ENCODE measurements around the gene ADAMTS9.

ADAMTS9 gene

DNA sequence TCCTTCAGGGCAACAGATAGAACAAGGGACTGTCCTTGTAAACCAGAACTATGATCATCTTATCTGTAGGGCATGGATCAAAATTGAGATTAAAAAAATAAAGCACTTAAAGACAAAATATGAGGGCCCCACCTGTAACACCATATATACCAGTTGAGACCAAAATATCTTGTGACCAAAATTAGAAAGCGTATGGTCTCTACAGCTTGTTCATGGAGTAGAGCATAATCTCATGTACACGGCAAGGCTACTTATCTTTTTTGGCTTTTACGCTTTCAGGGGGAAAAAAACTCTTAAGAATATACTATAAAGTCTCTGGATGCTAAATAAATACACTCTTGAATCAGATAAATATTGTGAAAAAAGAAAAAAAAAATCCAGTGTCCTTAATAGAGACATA lies 49.3 kb downstream of the ADAMTS9 start:
- no peaks in the 10 kb centered on the region for H3K9me3 ChIP-seq (ENCODE audit: control insufficient read depth, low read length)
- H2AFZ ChIP-seq: no peak overlapping the region
- H3K36me3 ChIP-seq (ENCODE audit: control insufficient read depth, insufficient read depth, low read length): no peaks in the 10 kb centered on the region
- H3K79me2 ChIP-seq: no peaks in the 10 kb centered on the region
- no peaks in the 10 kb centered on the region for H3K4me1 ChIP-seq
- H3K27me3 ChIP-seq (ENCODE audit: control insufficient read depth, insufficient read depth, low read length): no peaks in the 10 kb centered on the region
- no peak overlapping the region for H3K9ac ChIP-seq
- TF ChIP-seq, protein P1, sequence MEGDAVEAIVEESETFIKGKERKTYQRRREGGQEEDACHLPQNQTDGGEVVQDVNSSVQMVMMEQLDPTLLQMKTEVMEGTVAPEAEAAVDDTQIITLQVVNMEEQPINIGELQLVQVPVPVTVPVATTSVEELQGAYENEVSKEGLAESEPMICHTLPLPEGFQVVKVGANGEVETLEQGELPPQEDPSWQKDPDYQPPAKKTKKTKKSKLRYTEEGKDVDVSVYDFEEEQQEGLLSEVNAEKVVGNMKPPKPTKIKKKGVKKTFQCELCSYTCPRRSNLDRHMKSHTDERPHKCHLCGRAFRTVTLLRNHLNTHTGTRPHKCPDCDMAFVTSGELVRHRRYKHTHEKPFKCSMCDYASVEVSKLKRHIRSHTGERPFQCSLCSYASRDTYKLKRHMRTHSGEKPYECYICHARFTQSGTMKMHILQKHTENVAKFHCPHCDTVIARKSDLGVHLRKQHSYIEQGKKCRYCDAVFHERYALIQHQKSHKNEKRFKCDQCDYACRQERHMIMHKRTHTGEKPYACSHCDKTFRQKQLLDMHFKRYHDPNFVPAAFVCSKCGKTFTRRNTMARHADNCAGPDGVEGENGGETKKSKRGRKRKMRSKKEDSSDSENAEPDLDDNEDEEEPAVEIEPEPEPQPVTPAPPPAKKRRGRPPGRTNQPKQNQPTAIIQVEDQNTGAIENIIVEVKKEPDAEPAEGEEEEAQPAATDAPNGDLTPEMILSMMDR (IDR thresholded peaks at IDR 0.05): no peak
- no peak overlapping the region for H3K4me2 ChIP-seq (ENCODE audit: low read length)
- no peak overlapping the region for H3K4me3 ChIP-seq (ENCODE audit: low read depth, low read length)
- H3K27ac ChIP-seq: no peak overlapping the region

DNA sequence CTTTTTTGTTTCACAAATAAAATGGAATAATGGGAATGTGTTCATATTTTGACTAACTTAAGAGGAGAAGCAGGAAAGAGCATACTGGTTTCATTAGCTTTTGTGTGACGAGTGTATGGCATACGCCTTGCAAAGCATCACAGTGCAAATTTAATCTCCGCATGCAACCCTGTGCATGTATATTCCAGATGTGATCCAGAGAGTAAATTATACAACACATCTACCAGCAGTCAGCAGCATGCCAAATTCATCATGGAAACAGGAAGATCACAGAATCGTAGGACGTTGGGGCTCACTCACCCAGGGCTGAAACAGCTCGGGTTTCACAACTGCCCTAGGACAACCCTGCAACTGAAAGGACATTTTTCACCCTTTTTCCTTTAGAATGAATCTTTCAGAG lies 53.4 kb downstream of the ADAMTS9 start:
- H3K4me2 ChIP-seq (ENCODE audit: low read length): no peak overlapping the region
- no peak overlapping the region for H3K9ac ChIP-seq
- no peaks in the 10 kb centered on the region for H3K27me3 ChIP-seq (ENCODE audit: control insufficient read depth, insufficient read depth, low read length)
- H3K79me2 ChIP-seq: no peaks in the 10 kb centered on the region
- no peaks in the 10 kb centered on the region for H3K4me1 ChIP-seq
- no peak overlapping the region for H3K4me3 ChIP-seq (ENCODE audit: low read depth, low read length)
- TF ChIP-seq, protein P1 (IDR thresholded peaks at IDR 0.05): no peak
- no peak overlapping the region for H3K27ac ChIP-seq
- H2AFZ ChIP-seq: no peak overlapping the region
- H3K9me3 ChIP-seq (ENCODE audit: control insufficient read depth, low read length): no peaks in the 10 kb centered on the region
- no peaks in the 10 kb centered on the region for H3K36me3 ChIP-seq (ENCODE audit: control insufficient read depth, insufficient read depth, low read length)

DNA sequence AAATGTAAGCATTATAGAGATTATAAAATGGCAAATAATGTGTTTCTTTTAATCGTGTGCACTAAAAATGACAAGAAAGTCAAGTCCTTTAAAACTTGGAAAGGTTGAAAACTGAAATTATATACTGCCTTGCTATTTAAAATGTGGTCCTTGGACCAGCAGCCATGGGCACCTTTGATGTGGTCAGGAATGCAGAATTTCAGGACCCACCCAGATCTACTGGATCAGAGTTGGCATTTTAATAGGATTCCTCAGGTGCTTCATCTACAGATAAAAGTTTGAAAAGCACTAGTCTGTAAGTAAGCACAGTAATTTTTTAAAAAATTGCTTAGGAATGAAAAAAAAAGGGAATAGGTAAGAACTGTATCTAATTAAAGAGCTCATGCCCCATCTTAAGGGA lies 55.8 kb downstream of the ADAMTS9 start:
- H3K9ac ChIP-seq: no peak overlapping the region
- H3K4me3 ChIP-seq (ENCODE audit: low read depth, low read length): no peak overlapping the region
- H3K27me3 ChIP-seq (ENCODE audit: control insufficient read depth, insufficient read depth, low read length): no peaks in the 10 kb centered on the region
- no peak overlapping the region for H2AFZ ChIP-seq
- H3K36me3 ChIP-seq (ENCODE audit: control insufficient read depth, insufficient read depth, low read length): no peaks in the 10 kb centered on the region
- H3K4me2 ChIP-seq (ENCODE audit: low read length): no peak overlapping the region
- H3K27ac ChIP-seq: no peak overlapping the region
- no peaks in the 10 kb centered on the region for H3K9me3 ChIP-seq (ENCODE audit: control insufficient read depth, low read length)
- TF ChIP-seq, protein P1 (IDR thresholded peaks at IDR 0.05): no peak
- H3K79me2 ChIP-seq: no peaks in the 10 kb centered on the region
- no peaks in the 10 kb centered on the region for H3K4me1 ChIP-seq

DNA sequence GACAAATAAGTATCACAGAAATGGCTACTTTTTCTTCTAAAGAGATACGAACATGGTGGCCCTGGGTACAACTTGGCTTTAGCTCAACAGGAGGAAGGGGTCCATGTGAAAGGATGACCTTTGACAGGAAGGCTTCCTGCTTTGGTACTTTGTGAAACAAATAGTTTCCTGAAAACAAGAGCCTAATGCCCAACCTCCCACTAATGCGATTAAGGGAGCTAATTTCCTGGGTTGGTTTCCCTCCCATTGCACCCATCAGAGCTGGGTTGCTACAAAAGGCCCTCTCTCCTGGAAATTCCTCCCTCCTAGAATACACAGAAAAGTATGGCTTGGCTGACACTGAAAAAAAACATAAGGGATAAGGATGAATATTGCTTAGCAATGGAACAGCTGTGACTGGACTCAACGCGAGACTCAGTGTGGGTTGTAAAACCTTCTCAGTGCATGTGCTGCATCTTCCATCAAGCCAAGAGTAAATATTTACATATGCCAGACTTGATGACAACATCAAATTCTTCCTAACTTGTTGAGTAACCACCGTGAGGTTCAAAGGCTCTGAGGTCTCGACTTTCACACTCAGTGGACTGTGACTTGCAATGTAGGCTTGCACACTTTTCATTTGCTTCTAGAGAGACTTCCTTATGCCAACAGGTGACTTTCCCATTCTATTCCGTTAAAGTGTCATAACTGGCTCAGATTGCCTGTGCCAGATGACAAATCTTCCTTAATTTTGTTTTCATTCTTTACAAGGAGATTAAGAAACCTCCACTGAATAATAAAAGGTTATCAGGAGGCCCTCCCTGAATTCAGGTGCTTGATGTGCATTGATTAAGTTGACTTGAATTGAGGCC lies 60.1 kb downstream of the ADAMTS9 start:
- Histone ChIP-seq H2AFZ (no peak overlapping the region), H3K79me2 (no peaks in the 10 kb centered on the region), H3K9ac (no peak overlapping the region), H3K4me1 (no peaks in the 10 kb centered on the region), H3K9me3 (ENCODE audit: control insufficient read depth, low read length) (no peaks in the 10 kb centered on the region), H3K4me2 (ENCODE audit: low read length) (no peak overlapping the region), H3K27me3 (ENCODE audit: control insufficient read depth, insufficient read depth, low read length) (no peaks in the 10 kb centered on the region), H3K4me3 (ENCODE audit: low read depth, low read length) (no peak overlapping the region), H3K36me3 (ENCODE audit: control insufficient read depth, insufficient read depth, low read length) (no peaks in the 10 kb centered on the region), H3K27ac (no peak overlapping the region)
- TF ChIP-seq, protein P1 (IDR thresholded peaks at IDR 0.05): no peak

DNA sequence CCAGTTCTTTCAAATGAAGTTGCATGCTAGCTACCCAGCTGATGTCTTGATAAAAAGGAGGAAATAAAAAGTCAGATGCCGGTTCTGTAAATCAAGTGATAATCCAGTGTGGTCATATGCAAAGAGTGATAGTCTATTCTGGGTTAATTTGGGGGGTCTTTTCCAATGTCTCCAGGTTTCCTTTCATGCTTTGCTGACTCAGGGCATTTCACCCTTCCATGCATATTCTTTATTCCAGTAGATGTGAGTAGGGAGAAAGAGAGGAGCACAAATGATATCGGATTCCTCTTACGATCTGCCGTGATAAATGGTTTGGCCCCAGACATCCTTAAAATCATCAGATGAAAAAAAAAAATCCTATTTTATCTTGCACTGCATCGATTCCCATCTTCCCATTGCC lies 60.8 kb downstream of the ADAMTS9 start:
- Histone ChIP-seq H3K9me3 (ENCODE audit: control insufficient read depth, low read length) (no peaks in the 10 kb centered on the region), H3K79me2 (no peaks in the 10 kb centered on the region), H3K27ac (no peak overlapping the region), H3K27me3 (ENCODE audit: control insufficient read depth, insufficient read depth, low read length) (no peaks in the 10 kb centered on the region), H3K9ac (no peak overlapping the region), H3K4me2 (ENCODE audit: low read length) (no peak overlapping the region), H2AFZ (no peak overlapping the region), H3K36me3 (ENCODE audit: control insufficient read depth, insufficient read depth, low read length) (no peaks in the 10 kb centered on the region), H3K4me1 (no peaks in the 10 kb centered on the region), H3K4me3 (ENCODE audit: low read depth, low read length) (no peak overlapping the region)
- TF ChIP-seq, protein P1 (IDR thresholded peaks at IDR 0.05): no peak

All from parathyroid adenoma (tissue), 2 donors.